ENCODE measurements around the gene ASAH2.

- TF ChIP-seq, protein P1, sequence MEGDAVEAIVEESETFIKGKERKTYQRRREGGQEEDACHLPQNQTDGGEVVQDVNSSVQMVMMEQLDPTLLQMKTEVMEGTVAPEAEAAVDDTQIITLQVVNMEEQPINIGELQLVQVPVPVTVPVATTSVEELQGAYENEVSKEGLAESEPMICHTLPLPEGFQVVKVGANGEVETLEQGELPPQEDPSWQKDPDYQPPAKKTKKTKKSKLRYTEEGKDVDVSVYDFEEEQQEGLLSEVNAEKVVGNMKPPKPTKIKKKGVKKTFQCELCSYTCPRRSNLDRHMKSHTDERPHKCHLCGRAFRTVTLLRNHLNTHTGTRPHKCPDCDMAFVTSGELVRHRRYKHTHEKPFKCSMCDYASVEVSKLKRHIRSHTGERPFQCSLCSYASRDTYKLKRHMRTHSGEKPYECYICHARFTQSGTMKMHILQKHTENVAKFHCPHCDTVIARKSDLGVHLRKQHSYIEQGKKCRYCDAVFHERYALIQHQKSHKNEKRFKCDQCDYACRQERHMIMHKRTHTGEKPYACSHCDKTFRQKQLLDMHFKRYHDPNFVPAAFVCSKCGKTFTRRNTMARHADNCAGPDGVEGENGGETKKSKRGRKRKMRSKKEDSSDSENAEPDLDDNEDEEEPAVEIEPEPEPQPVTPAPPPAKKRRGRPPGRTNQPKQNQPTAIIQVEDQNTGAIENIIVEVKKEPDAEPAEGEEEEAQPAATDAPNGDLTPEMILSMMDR (IDR thresholded peaks at IDR 0.05; ENCODE audit: poor library complexity, severe bottlenecking) = no peak
- TF ChIP-seq TAF1 (IDR thresholded peaks at IDR 0.05; ENCODE audit: low read depth) (no peak), EZH2 (IDR thresholded peaks at IDR 0.05; ENCODE audit: borderline replicate concordance, insufficient read depth, low read length, poor library complexity, severe bottlenecking) (no peak), POLR2AphosphoS5 (IDR thresholded peaks at IDR 0.05) (no peak), REST (IDR thresholded peaks at IDR 0.05; ENCODE audit: borderline replicate concordance) (no peak), EP300 (conservative IDR thresholded peaks at IDR 0.05; ENCODE audit: poor library complexity, severe bottlenecking) (no peak), RAD21 (conservative IDR thresholded peaks at IDR 0.05) (no peak)
Measured at GRCh38 chr10:50291261-50291850, 40.0 kb upstream of the ASAH2 start.

Measured in neural cell (in vitro differentiated cells).